ENCODE data around the gene CCDC43.

DNA sequence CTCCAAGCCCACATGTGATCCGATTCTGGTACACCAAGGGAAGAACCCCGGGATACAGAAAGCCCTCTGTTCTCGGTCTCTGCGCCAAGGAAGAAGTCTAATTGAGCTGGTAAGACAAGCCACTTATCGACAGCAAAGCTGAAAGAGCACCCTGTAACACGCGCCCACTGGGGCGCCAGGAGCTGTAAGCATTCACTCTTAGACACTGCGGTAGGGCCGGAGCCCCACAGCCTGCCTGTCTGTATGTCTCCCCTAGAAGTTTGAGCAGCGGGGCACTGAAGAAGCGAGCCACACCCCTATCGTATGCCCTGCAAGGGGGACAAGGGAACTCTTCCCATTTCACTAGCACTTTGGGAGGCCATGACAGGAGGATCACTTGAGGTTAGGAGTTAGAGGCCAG lies 60.3 kb downstream of the CCDC43 start:
- TF ChIP-seq, protein P1, sequence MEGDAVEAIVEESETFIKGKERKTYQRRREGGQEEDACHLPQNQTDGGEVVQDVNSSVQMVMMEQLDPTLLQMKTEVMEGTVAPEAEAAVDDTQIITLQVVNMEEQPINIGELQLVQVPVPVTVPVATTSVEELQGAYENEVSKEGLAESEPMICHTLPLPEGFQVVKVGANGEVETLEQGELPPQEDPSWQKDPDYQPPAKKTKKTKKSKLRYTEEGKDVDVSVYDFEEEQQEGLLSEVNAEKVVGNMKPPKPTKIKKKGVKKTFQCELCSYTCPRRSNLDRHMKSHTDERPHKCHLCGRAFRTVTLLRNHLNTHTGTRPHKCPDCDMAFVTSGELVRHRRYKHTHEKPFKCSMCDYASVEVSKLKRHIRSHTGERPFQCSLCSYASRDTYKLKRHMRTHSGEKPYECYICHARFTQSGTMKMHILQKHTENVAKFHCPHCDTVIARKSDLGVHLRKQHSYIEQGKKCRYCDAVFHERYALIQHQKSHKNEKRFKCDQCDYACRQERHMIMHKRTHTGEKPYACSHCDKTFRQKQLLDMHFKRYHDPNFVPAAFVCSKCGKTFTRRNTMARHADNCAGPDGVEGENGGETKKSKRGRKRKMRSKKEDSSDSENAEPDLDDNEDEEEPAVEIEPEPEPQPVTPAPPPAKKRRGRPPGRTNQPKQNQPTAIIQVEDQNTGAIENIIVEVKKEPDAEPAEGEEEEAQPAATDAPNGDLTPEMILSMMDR (IDR thresholded peaks at IDR 0.05), result no peak
- TF ChIP-seq POLR2AphosphoS5 (IDR thresholded peaks at IDR 0.05), result no peak
- no peak for TF ChIP-seq POLR2A (IDR thresholded peaks at IDR 0.05; ENCODE audit: low read depth)
- no peak for TF ChIP-seq EP300 (IDR thresholded peaks at IDR 0.05)

Measured in esophagus muscularis mucosa (tissue), 4 donors.